A549 (cell line): ENCODE data around the gene OPA1. TPM values are rescaled to one million over a fixed set of nuclear protein-coding genes. Genes with fewer than 3 reads are reported as not detected.

Experiments used
- ATAC-seq, 2 experiments: fragments of 200-7000 bp in 1 of 2; fragments of >200 bp in 1 of 2; cut with Nextera tagmentation in 1 of 2; cut with Tn5 transposase in 1 of 2; 3 replicates each; pipeline versions ENCODE4 v1.8.0 to v1.9.1; 2018 to 2020; ENCODE audit warnings: mild to moderate bottlenecking in 1 of 2, moderate library complexity in 1 of 2
- CTCF ChIA-PET: fragments of 300-600 bp; sonication (Branson Sonifier 250); formaldehyde crosslinking; extraction: SDS; loops from one replicate; lab custom pipeline; 2021; ENCODE audit warnings: antibody characterized with exemption, inconsistent platforms; lab: Yijun Ruan, JAX
- POLR2A ChIA-PET: fragments of 350-600 bp; formaldehyde crosslinking; extraction: SDS; loops from one replicate; lab custom pipeline; 2021; ENCODE audit warnings: antibody characterized with exemption, inconsistent platforms; lab: Yijun Ruan, JAX
- DNase-seq, 2 experiments: peaks; one replicate each; pipeline versions ENCODE4 v3.0.0 to v3.0.0-alpha.2; 2011 to 2016; ENCODE audit warnings: low read depth in 1 of 2, low spot score in 1 of 2
- FAIRE-seq: peaks from 2 replicates; lab custom pipeline; 2011; peaks lifted over from hg19 to GRCh38; lab: Jason Lieb, UNC
- H3K27ac ChIP-seq, 2 experiments: fragments of >200 bp; sonication (Bioruptor Twin); formaldehyde crosslinking; 3 replicates each; pipeline ENCODE4 v1.5.1; 2016 to 2017
- H3K4me1 ChIP-seq: fragments of >200 bp; sonication (Bioruptor Twin); formaldehyde crosslinking; 3 replicates; pipeline ENCODE4 v1.6.1; 2016
- H3K4me2 ChIP-seq: fragments of >200 bp; sonication (Bioruptor Twin); formaldehyde crosslinking; 3 replicates; pipeline ENCODE4 v1.6.1; 2016
- H3K4me3 ChIP-seq: fragments of >200 bp; sonication (Bioruptor Twin); formaldehyde crosslinking; 3 replicates; pipeline ENCODE4 v1.5.1; 2016
- H3K9me3 ChIP-seq: fragments of >200 bp; sonication (Bioruptor Twin); formaldehyde crosslinking; 3 replicates; pipeline ENCODE4 v1.6.1; 2016
- CBX8 ChIP-seq: fragments of 200-600 bp; sonication (generic); IDR thresholded peaks from 2 replicates; pipeline ENCODE4 v1.6.1; 2016
- CHD4 ChIP-seq: fragments of 200-600 bp; sonication (generic); IDR thresholded peaks from 2 replicates; pipeline ENCODE4 v1.6.1; 2016; ENCODE audit warnings: antibody characterized with exemption, mild to moderate bottlenecking, borderline replicate concordance
- EP300 ChIP-seq, 2 experiments: fragments of >200 bp; sonication (Bioruptor Twin); formaldehyde crosslinking; IDR thresholded peaks; 2 replicates in 1 of 2; 3 replicates in 1 of 2; pipeline ENCODE4 v1.6.1; 2016 to 2017
- FOSB ChIP-seq: fragments of 250-450 bp; sonication (Bioruptor Pico); IDR thresholded peaks from 2 replicates; pipeline ENCODE4 v1.5.0; 2020; ENCODE audit warnings: mild to moderate bottlenecking, moderate library complexity
- FOSL2 ChIP-seq, 2 experiments: fragments of 450-650 bp in 1 of 2; fragments of >200 bp in 1 of 2; sonication (Bioruptor Twin) in 1 of 2; formaldehyde crosslinking; IDR thresholded peaks; 2 replicates each; pipeline versions ENCODE4 v1.5.0 to v1.6.1; 2016 to 2020; ENCODE audit warnings: mild to moderate bottlenecking in 1 of 2, moderate library complexity in 1 of 2
- FOXS1 ChIP-seq: fragments of 250-450 bp; sonication (Bioruptor Pico); IDR thresholded peaks from 2 replicates; pipeline ENCODE4 v1.5.0; 2020; ENCODE audit warnings: mild to moderate bottlenecking, moderate library complexity
- HDAC2 ChIP-seq: fragments of 200-600 bp; sonication (generic); IDR thresholded peaks from 2 replicates; pipeline ENCODE4 v1.6.1; 2016
- JUN ChIP-seq, 2 experiments: fragments of >200 bp; sonication (Bioruptor Twin); formaldehyde crosslinking; IDR thresholded peaks; 2 replicates in 1 of 2; 3 replicates in 1 of 2; pipeline ENCODE4 v1.6.1; 2016 to 2017
- JUNB ChIP-seq: fragments of >200 bp; sonication (Bioruptor Twin); formaldehyde crosslinking; IDR thresholded peaks from 2 replicates; pipeline ENCODE4 v1.6.1; 2016
- KDM1A ChIP-seq: fragments of 200-600 bp; sonication (generic); IDR thresholded peaks from 2 replicates; pipeline ENCODE4 v1.6.1; 2016; ENCODE audit warnings: low read depth, mild to moderate bottlenecking
- MAFK ChIP-seq: fragments of 450-650 bp; IDR thresholded peaks from 2 replicates; pipeline ENCODE4 v1.6.1; 2014; ENCODE audit not compliant: partially characterized antibody
- MAZ ChIP-seq: fragments of 150-350 bp; IDR thresholded peaks from 2 replicates; pipeline ENCODE4 v1.6.1; 2014; ENCODE audit warnings: antibody characterized with exemption, low read depth, low read length, borderline replicate concordance
- TP53 ChIP-seq: fragments of 250-450 bp; sonication (Bioruptor Pico); IDR thresholded peaks from 2 replicates; pipeline ENCODE4 v1.5.0; 2021; ENCODE audit warnings: mild to moderate bottlenecking, moderate library complexity
- ZC3H11A ChIP-seq: fragments of 450-650 bp; IDR thresholded peaks from 2 replicates; pipeline ENCODE4 v1.6.1; 2014; ENCODE audit warnings: antibody characterized with exemption, mild to moderate bottlenecking
- ZFP36 ChIP-seq: fragments of 450-650 bp; IDR thresholded peaks from 2 replicates; pipeline ENCODE4 v1.6.1; 2014; ENCODE audit warnings: borderline replicate concordance; ENCODE audit not compliant: partially characterized antibody
- ZNF302 ChIP-seq: fragments of 250-450 bp; sonication (Bioruptor Pico); IDR thresholded peaks from 2 replicates; pipeline ENCODE4 v1.9.0; 2021; ENCODE audit warnings: inconsistent platforms, mild to moderate bottlenecking, moderate library complexity
- ZSCAN20 ChIP-seq: fragments of 250-450 bp; sonication (Bioruptor Pico); IDR thresholded peaks from 2 replicates; pipeline ENCODE4 v1.8.0; 2022; ENCODE audit warnings: mild to moderate bottlenecking, moderate library complexity
- WGBS: methylation state at CpG from one replicate; pipeline ENCODE4 v1.1.6; 2017; ENCODE audit errors: missing lambda C conversion rate; 5-methylcytosine and 5-hydroxymethylcytosine counted together
- polyA plus RNA-seq, 4 experiments: library from polyadenylated mRNA; depleted of rRNA in 3 of 4; stranded (reverse); fragments of >200 nt; fragmentation: RNase III in 1 of 4; extraction: RNeasy Plus Mini Kit Qiagen cat#74134 plus additional on column Dnase treatment in 1 of 4; gene quantifications; 2 replicates in 3 of 4; 3 replicates in 1 of 4; pipeline ENCODE4 v1.2.3, GENCODE V29; 2011 to 2017
- TF ChIP-seq, protein P1 (sequence below): IDR thresholded peaks from 2 replicates; pipeline ENCODE4 v1.6.1; 2012; ENCODE audit warnings: low read depth, borderline replicate concordance
- TF ChIP-seq, protein P2 (sequence below): fragments of 200-600 bp; sonication (generic); IDR thresholded peaks from 2 replicates; pipeline ENCODE4 v1.6.1; 2016; ENCODE audit warnings: antibody characterized with exemption, mild to moderate bottlenecking, moderate library complexity
- TF ChIP-seq, protein P3 (sequence below): IDR thresholded peaks from 2 replicates; pipeline ENCODE4 v1.6.1; 2012
- TF ChIP-seq, protein P4 (sequence below): fragments of >200 bp; sonication (Bioruptor Twin); formaldehyde crosslinking; IDR thresholded peaks from 3 replicates; pipeline ENCODE4 v1.6.1; 2016
- TF ChIP-seq, protein P5 (sequence below): fragments of 250-450 bp; sonication (Bioruptor Pico); IDR thresholded peaks from 2 replicates; pipeline ENCODE4 v1.5.0; 2021; ENCODE audit warnings: mild to moderate bottlenecking, moderate library complexity, borderline replicate concordance
- TF ChIP-seq, protein P6 (sequence below): fragments of >200 bp; sonication (Bioruptor Twin); formaldehyde crosslinking; IDR thresholded peaks from 2 replicates; pipeline ENCODE4 v1.6.1; 2016

Gene OPA1
- polyA plus RNA-seq, 2 of the 4 experiments (the other 2 are of a cell fraction) = 31.7 to 54.4 TPM

DNA sequence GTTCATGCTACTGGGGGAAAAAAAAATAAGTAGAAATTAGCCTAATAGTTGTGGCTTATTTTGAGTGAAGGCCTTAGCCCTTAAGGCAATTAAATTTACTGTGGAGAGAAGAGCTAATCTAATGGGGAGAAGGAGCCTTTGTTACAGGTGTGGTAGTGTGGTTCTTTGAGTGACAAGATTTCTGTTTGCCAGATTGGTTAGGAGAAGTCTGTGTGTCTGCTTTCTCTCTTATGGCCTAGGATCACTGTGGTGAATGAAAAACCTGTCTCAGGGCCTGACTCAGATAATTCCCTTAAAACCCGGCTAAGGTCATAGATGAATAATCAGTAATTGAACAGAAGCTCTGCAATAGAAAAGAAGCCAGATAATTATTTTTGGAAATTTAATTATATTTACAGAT lies 27.0 kb downstream of the OPA1 start:
- FAIRE-seq = no peak
- POLR2A ChIA-PET = no interaction called here

DNA sequence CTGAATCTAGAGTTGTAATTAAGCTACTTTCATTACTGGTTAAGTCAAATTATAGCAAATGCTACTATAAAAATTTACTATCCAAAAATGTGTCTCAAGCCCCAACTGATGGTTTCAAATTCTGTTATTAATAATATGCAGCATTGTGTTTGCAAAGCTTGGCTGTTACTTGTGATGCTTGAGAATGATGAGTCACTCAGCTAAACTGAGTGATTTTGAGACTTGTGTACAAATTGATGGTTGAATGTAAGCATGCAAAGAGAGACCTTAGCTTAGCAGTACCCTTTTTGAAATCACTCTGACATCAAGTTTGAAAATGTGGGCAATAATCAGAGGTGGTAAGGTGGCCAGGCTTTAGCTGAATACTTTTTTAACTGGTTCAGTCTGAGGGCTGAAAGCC lies 27.6 kb downstream of the OPA1 start:
- POLR2A ChIA-PET = no interaction called here
- TF ChIP-seq, protein P1, sequence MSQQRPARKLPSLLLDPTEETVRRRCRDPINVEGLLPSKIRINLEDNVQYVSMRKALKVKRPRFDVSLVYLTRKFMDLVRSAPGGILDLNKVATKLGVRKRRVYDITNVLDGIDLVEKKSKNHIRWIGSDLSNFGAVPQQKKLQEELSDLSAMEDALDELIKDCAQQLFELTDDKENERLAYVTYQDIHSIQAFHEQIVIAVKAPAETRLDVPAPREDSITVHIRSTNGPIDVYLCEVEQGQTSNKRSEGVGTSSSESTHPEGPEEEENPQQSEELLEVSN = no peak
- TF ChIP-seq, protein P2, sequence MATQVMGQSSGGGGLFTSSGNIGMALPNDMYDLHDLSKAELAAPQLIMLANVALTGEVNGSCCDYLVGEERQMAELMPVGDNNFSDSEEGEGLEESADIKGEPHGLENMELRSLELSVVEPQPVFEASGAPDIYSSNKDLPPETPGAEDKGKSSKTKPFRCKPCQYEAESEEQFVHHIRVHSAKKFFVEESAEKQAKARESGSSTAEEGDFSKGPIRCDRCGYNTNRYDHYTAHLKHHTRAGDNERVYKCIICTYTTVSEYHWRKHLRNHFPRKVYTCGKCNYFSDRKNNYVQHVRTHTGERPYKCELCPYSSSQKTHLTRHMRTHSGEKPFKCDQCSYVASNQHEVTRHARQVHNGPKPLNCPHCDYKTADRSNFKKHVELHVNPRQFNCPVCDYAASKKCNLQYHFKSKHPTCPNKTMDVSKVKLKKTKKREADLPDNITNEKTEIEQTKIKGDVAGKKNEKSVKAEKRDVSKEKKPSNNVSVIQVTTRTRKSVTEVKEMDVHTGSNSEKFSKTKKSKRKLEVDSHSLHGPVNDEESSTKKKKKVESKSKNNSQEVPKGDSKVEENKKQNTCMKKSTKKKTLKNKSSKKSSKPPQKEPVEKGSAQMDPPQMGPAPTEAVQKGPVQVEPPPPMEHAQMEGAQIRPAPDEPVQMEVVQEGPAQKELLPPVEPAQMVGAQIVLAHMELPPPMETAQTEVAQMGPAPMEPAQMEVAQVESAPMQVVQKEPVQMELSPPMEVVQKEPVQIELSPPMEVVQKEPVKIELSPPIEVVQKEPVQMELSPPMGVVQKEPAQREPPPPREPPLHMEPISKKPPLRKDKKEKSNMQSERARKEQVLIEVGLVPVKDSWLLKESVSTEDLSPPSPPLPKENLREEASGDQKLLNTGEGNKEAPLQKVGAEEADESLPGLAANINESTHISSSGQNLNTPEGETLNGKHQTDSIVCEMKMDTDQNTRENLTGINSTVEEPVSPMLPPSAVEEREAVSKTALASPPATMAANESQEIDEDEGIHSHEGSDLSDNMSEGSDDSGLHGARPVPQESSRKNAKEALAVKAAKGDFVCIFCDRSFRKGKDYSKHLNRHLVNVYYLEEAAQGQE = no peak
- TF ChIP-seq ZC3H11A (no peak), FOSL2 (IDR thresholded peaks at IDR 0.05) (no peak), FOSL2 (CRISPR knock-in tag; IDR thresholded peaks at IDR 0.05) (peak; percentile 44)
- TF ChIP-seq, all 56 proteins: peak for 1
- no peak for ATAC-seq
- peak in 1 of 2 experiments; percentile 1 for DNase-seq
- peak overlapping the region; percentile 32; the same call in 1 of the 3 replicates for H3K4me2 ChIP-seq
- CTCF ChIA-PET = no interaction called here
- FAIRE-seq = no peak
- no peak overlapping the region for H3K4me3 ChIP-seq
- no peak overlapping the region for H3K27ac ChIP-seq
- H3K9me3 ChIP-seq = no peaks in the 10 kb centered on the region
- H3K4me1 ChIP-seq = peaks cover 11% of the 10 kb centered on the region

More for the DNA sequence above, 27.0 kb downstream of the OPA1 start:
- Histone ChIP-seq H3K4me1 (peaks cover 11% of the 10 kb centered on the region), H3K4me2 (no peak overlapping the region), H3K4me3 (no peak overlapping the region), H3K9me3 (no peaks in the 10 kb centered on the region), H3K27ac (no peak overlapping the region)
- TF ChIP-seq FOXS1 (CRISPR knock-in tag) (no peak), JUN (IDR thresholded peaks at IDR 0.05) (no peak), ZFP36 (no peak), JUNB (no peak), MAFK (no peak), TP53 (CRISPR knock-in tag) (no peak)
- TF ChIP-seq, protein P3, sequence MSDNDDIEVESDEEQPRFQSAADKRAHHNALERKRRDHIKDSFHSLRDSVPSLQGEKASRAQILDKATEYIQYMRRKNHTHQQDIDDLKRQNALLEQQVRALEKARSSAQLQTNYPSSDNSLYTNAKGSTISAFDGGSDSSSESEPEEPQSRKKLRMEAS = no peak
- ATAC-seq = no peak
- no peak for DNase-seq
- CTCF ChIA-PET = no interaction called here
- 83% methylated on average over 1 of the region's 1 CpG for WGBS

DNA sequence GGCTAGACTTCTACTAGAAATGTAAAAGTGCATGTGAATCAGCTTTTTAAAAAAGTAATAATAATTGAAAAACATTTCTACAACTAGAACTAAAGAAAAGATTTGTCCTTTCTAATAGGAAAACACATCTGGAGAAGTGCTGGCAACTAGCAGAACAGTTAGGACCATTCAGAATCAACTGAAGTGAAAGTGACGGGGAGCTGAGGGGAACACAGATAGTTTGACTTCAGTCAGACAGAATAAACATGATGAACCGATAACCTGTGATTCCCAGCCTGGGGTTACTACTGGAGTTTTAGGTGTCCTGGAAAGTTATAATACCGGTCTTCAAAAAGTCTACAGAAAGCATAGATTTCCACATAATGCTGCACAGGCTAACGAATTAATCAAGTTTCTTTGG lies 28.1 kb downstream of the OPA1 start:
- H3K9me3 ChIP-seq = no peaks in the 10 kb centered on the region
- no peak for ATAC-seq
- DNase-seq = no peak
- POLR2A ChIA-PET = no interaction called here
- H3K4me3 ChIP-seq = no peak overlapping the region
- 95% methylated on average over 4 of the region's 4 CpGs for WGBS
- TF ChIP-seq MAZ = no peak
- no peak for TF ChIP-seq HDAC2
- TF ChIP-seq ZSCAN20 (CRISPR knock-in tag) = no peak
- no peak for TF ChIP-seq CBX8
- TF ChIP-seq CHD4 = no peak
- TF ChIP-seq, protein P4, sequence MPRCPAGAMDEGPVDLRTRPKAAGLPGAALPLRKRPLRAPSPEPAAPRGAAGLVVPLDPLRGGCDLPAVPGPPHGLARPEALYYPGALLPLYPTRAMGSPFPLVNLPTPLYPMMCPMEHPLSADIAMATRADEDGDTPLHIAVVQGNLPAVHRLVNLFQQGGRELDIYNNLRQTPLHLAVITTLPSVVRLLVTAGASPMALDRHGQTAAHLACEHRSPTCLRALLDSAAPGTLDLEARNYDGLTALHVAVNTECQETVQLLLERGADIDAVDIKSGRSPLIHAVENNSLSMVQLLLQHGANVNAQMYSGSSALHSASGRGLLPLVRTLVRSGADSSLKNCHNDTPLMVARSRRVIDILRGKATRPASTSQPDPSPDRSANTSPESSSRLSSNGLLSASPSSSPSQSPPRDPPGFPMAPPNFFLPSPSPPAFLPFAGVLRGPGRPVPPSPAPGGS = no peak
- TF ChIP-seq EP300 (IDR thresholded peaks at IDR 0.05) = no peak
- TF ChIP-seq, protein P5, sequence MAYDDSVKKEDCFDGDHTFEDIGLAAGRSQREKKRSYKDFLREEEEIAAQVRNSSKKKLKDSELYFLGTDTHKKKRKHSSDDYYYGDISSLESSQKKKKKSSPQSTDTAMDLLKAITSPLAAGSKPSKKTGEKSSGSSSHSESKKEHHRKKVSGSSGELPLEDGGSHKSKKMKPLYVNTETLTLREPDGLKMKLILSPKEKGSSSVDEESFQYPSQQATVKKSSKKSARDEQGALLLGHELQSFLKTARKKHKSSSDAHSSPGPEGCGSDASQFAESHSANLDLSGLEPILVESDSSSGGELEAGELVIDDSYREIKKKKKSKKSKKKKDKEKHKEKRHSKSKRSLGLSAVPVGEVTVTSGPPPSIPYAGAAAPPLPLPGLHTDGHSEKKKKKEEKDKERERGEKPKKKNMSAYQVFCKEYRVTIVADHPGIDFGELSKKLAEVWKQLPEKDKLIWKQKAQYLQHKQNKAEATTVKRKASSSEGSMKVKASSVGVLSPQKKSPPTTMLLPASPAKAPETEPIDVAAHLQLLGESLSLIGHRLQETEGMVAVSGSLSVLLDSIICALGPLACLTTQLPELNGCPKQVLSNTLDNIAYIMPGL (CRISPR knock-in tag) = no peak
- no peak for TF ChIP-seq FOSB (CRISPR knock-in tag)
- TF ChIP-seq, protein P3 = no peak
- TF ChIP-seq, protein P6, sequence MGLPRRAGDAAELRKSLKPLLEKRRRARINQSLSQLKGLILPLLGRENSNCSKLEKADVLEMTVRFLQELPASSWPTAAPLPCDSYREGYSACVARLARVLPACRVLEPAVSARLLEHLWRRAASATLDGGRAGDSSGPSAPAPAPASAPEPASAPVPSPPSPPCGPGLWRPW = no peak
- no peak for TF ChIP-seq ZNF302 (CRISPR knock-in tag)
- TF ChIP-seq KDM1A = no peak
- TF ChIP-seq FOXS1 (CRISPR knock-in tag) = no peak
- no peak for TF ChIP-seq MAFK
- peaks cover 11% of the 10 kb centered on the region for H3K4me1 ChIP-seq
- no peak overlapping the region for H3K4me2 ChIP-seq
- H3K27ac ChIP-seq = no peak overlapping the region
- no peak for FAIRE-seq
- CTCF ChIA-PET = no interaction called here
